SK-N-SH (cell line): Measurements from ENCODE around the gene INHBE. TPM values are rescaled to one million over a fixed set of nuclear protein-coding genes. Genes with fewer than 3 reads are reported as not detected.
A peak's percentile ranks its signal among the peaks of the same experiment; 100 is the strongest.

ENCODE experiments used
- CTCF ChIA-PET: fragments of 300-600, 350-600 bp; formaldehyde crosslinking; extraction: SDS; loops from one replicate; lab custom pipeline; 2021; lab: Yijun Ruan, JAX
- POLR2A ChIA-PET: fragments of 350-600 bp; sonication (Branson Sonifier 250); formaldehyde crosslinking; extraction: SDS; loops from one replicate; lab custom pipeline; 2020; ENCODE audit warnings: antibody characterized with exemption, inconsistent platforms; lab: Yijun Ruan, JAX
- DNase-seq: peaks from one replicate; pipeline ENCODE4 v3.0.0; 2012
- H2AFZ ChIP-seq: fragments of 200-600 bp; sonication (generic); 2 replicates; pipeline ENCODE4 v1.8.1; 2016; ENCODE audit warnings: antibody characterized with exemption, mild to moderate bottlenecking, low read depth
- H3F3A ChIP-seq: fragments of 200-600 bp; sonication (generic); replicated peaks from 2 replicates; pipeline ENCODE3; 2016; ENCODE audit warnings: antibody characterized with exemption, mild to moderate bottlenecking; ENCODE audit not compliant: insufficient read depth
- H3K27ac ChIP-seq, 2 experiments: fragments of 200-500 bp in 1 of 2; fragments of 200-600 bp in 1 of 2; sonication (Bioruptor generic) in 1 of 2; sonication (generic), shearing (Covaris generic) in 1 of 2; 2 replicates each; pipeline versions ENCODE4 v1.5.1 to v1.6.1; 2014 to 2016; ENCODE audit warnings: low read depth in 2 of 2, inconsistent platforms in 1 of 2, low read length in 1 of 2, mild to moderate bottlenecking in 1 of 2, mixed read lengths in 1 of 2
- H3K27me3 ChIP-seq: fragments of 200-600 bp; sonication (generic), shearing (Covaris generic); 2 replicates; pipeline ENCODE4 v1.6.1; 2016; ENCODE audit warnings: mixed run types; ENCODE audit not compliant: insufficient read depth
- H3K36me3 ChIP-seq, 2 experiments: fragments of 200-500 bp in 1 of 2; fragments of 200-600 bp in 1 of 2; sonication (Bioruptor generic) in 1 of 2; sonication (generic) in 1 of 2; replicated peaks in 1 of 2; 2 replicates each; pipeline versions ENCODE3 to v1.5.1; 2014 to 2016; ENCODE audit warnings: low read length in 1 of 2, mild to moderate bottlenecking in 1 of 2; ENCODE audit not compliant: insufficient read depth in 2 of 2, control insufficient read depth in 1 of 2
- H3K4me1 ChIP-seq, 2 experiments: fragments of 200-500 bp in 1 of 2; fragments of 200-600 bp in 1 of 2; sonication (Bioruptor generic) in 1 of 2; sonication (generic), shearing (Covaris generic) in 1 of 2; 2 replicates each; pipeline versions ENCODE4 v1.5.1 to v1.6.1; 2014 to 2016; ENCODE audit warnings: low read depth in 1 of 2, low read length in 1 of 2, mixed run types in 1 of 2; ENCODE audit not compliant: insufficient read depth in 2 of 2, control insufficient read depth in 1 of 2
- H3K4me2 ChIP-seq: fragments of 200-600 bp; sonication (generic), shearing (Covaris generic); 2 replicates; pipeline ENCODE4 v1.6.1; 2017; ENCODE audit warnings: mixed run types
- H3K4me3 ChIP-seq, 2 experiments: fragments of 200-500 bp in 1 of 2; fragments of 200-600 bp in 1 of 2; sonication (Bioruptor generic) in 1 of 2; sonication (generic), shearing (Covaris generic) in 1 of 2; 2 replicates each; pipeline versions ENCODE4 v1.5.1 to v1.8.1; 2014 to 2016; ENCODE audit warnings: low read depth in 2 of 2, inconsistent platforms in 1 of 2, low read length in 1 of 2, mild to moderate bottlenecking in 1 of 2, mixed read lengths in 1 of 2, moderate library complexity in 1 of 2
- H3K79me2 ChIP-seq: fragments of 200-600 bp; sonication (generic); 2 replicates; pipeline ENCODE4 v1.8.1; 2017; ENCODE audit warnings: mild to moderate bottlenecking; ENCODE audit not compliant: insufficient read depth
- H3K9ac ChIP-seq: fragments of 200-600 bp; sonication (generic); 2 replicates; pipeline ENCODE4 v1.6.1; 2017; ENCODE audit warnings: mixed run types
- H3K9me2 ChIP-seq: fragments of 200-600 bp; sonication (generic); 2 replicates; pipeline ENCODE4 v1.6.1; 2017; ENCODE audit warnings: mixed run types
- H3K9me3 ChIP-seq: fragments of 200-600 bp; sonication (generic); 2 replicates; pipeline ENCODE4 v1.6.1; 2017; ENCODE audit warnings: mixed run types, mild to moderate bottlenecking, moderate library complexity
- H4K20me1 ChIP-seq: fragments of 200-600 bp; sonication (generic); 2 replicates; pipeline ENCODE4 v1.6.1; 2017; ENCODE audit warnings: mild to moderate bottlenecking, mixed run types; ENCODE audit not compliant: insufficient read depth
- CTCF ChIP-seq: fragments of 200-600 bp; sonication (generic); IDR thresholded peaks from 2 replicates; pipeline ENCODE4 v1.6.1; 2017; ENCODE audit warnings: antibody characterized with exemption, mild to moderate bottlenecking, moderate library complexity
- GABPA ChIP-seq: IDR thresholded peaks from 2 replicates; pipeline ENCODE4 v1.4.0; 2012; ENCODE audit warnings: low read depth, mild to moderate bottlenecking
- MXI1 ChIP-seq: IDR thresholded peaks from 2 replicates; pipeline ENCODE4 v1.6.1; 2012; ENCODE audit warnings: mild to moderate bottlenecking, low read depth, low read length, improper control_type of control experiment
- NFIC ChIP-seq: IDR thresholded peaks from 2 replicates; pipeline ENCODE4 v1.4.0; 2012; ENCODE audit warnings: borderline replicate concordance
- RFX5 ChIP-seq: IDR thresholded peaks from 2 replicates; pipeline ENCODE4 v1.6.1; 2012; ENCODE audit warnings: mild to moderate bottlenecking, improper control_type of control experiment, low read length
- WGBS: methylation state at CpG from one replicate; pipeline ENCODE4 v1.1.6; 2017; ENCODE audit warnings: low lambda C conversion rate; 5-methylcytosine and 5-hydroxymethylcytosine counted together
- polyA plus RNA-seq, 3 experiments: library from polyadenylated mRNA; depleted of rRNA; stranded (reverse); fragments of >200 nt; gene quantifications; 2 replicates each; pipeline ENCODE4 v1.2.3, GENCODE V29; 2012

The INHBE gene
- polyA plus RNA-seq, 1 of the 3 experiments (the other 2 are of a cell fraction), result 0.03 TPM

- Histone ChIP-seq H3K27me3 (peaks cover 53% of the 10 kb centered on the region), H3K4me3 (peak overlapping the region; percentile 33 to 41; a peak in 3 of 4 replicates), H3F3A (no peaks in the 10 kb centered on the region), H2AFZ (no peak overlapping the region), H3K27ac (no peak overlapping the region), H3K9me2 (no peaks in the 10 kb centered on the region), H3K79me2 (no peaks in the 10 kb centered on the region), H4K20me1 (no peaks in the 10 kb centered on the region), H3K4me2 (peak overlapping the region; percentile 82), H3K9ac (no peak overlapping the region), H3K9me3 (no peaks in the 10 kb centered on the region), H3K4me1 (peaks cover 0 to 10% of the 10 kb centered on the region in 2 experiments; a peak in 3 of 4 replicates), H3K36me3 (no peaks in the 10 kb centered on the region)
- POLR2A ChIA-PET, result interaction anchor here (1.3 kb wide), 1 partner anchor 43 kb away, joined by 6 read pairs; the partner anchor contains the start of gene DDIT3
- CTCF ChIA-PET, result interaction anchor here (1.1 to 4.8 kb wide), 4 partner anchors 9 to 155 kb away, joined by 3 to 67 read pairs (median 3); partner anchors contain the start of gene GLI1
- WGBS, result 47% methylated on average over 28 of the region's 29 CpGs
- no peak for DNase-seq
- TF ChIP-seq CTCF (peak; percentile 32), GABPA (no peak)
- TF ChIP-seq, all 33 proteins: peak for 1
Measured at GRCh38 chr12:57476162-57476992, 21.3 kb downstream of the INHBE start.

- no peak overlapping the region for H3K27ac ChIP-seq
- TF ChIP-seq MXI1, result no peak
- no peak for TF ChIP-seq NFIC
- no peak for TF ChIP-seq RFX5
- TF ChIP-seq, all 33 proteins: peak for 0
- no peak overlapping the region for H3K9ac ChIP-seq
- no peak overlapping the region for H2AFZ ChIP-seq
- peaks cover 0 to 10% of the 10 kb centered on the region in 2 experiments; a peak in 3 of 4 replicates for H3K4me1 ChIP-seq
- no peak overlapping the region for H3K4me2 ChIP-seq
- H3K36me3 ChIP-seq, result no peaks in the 10 kb centered on the region
- ChIA-PET POLR2A (no interaction called here), CTCF (interaction anchor here (1.1 to 4.8 kb wide), 4 partner anchors 9 to 154 kb away, joined by 3 to 67 read pairs (median 3); partner anchors contain the start of gene GLI1)
- H3K4me3 ChIP-seq, result no peak overlapping the region
- no peaks in the 10 kb centered on the region for H3K79me2 ChIP-seq
- no peaks in the 10 kb centered on the region for H3F3A ChIP-seq
- no peaks in the 10 kb centered on the region for H3K9me2 ChIP-seq
- WGBS, result 88% methylated on average over 12 of the region's 15 CpGs
- peaks cover 45% of the 10 kb centered on the region for H3K27me3 ChIP-seq
- no peaks in the 10 kb centered on the region for H3K9me3 ChIP-seq
- no peak for DNase-seq
- H4K20me1 ChIP-seq, result no peaks in the 10 kb centered on the region
Measured at GRCh38 chr12:57476993-57477709, 22.0 kb downstream of the INHBE start.
